Astrocyte (in vitro differentiated cells and primary cell): ENCODE measurements around the gene MAVS. TPM values are rescaled to one million over a fixed set of nuclear protein-coding genes. Genes with fewer than 3 reads are reported as not detected.
"Not testable (repeated sequence)": the region's sequence is repeated elsewhere in the genome, so short reads cannot be mapped to it uniquely, and the experiment has no call there.

Source experiments
- DNase-seq: peaks from one replicate; pipeline ENCODE4 v3.0.0-alpha.2; 2010; ENCODE audit warnings: low read depth
- FAIRE-seq: peaks from 2 replicates; lab custom pipeline; 2011; peaks lifted over from hg19 to GRCh38; lab: Jason Lieb, UNC
- H2AFZ ChIP-seq: 2 replicates; pipeline ENCODE4 v1.6.0; 2012; ENCODE audit warnings: low read depth, low read length, inconsistent platforms
- H3K27ac ChIP-seq: 2 replicates; pipeline ENCODE4 v1.5.1; 2011; ENCODE audit warnings: low read depth, low read length, inconsistent platforms
- H3K27me3 ChIP-seq: 2 replicates; pipeline ENCODE4 v1.6.0; 2011; ENCODE audit warnings: low read length, inconsistent platforms; ENCODE audit not compliant: insufficient read depth
- H3K36me3 ChIP-seq: 2 replicates; pipeline ENCODE4 v1.5.1; 2011; ENCODE audit warnings: low read length, inconsistent platforms; ENCODE audit not compliant: insufficient read depth
- H3K4me1 ChIP-seq: 2 replicates; pipeline ENCODE4 v1.5.1; 2011; ENCODE audit warnings: low read length, inconsistent platforms; ENCODE audit not compliant: insufficient read depth
- H3K4me2 ChIP-seq: 2 replicates; pipeline ENCODE4 v1.6.0; 2012; ENCODE audit warnings: low read length, inconsistent platforms
- H3K4me3 ChIP-seq: 2 replicates; pipeline ENCODE4 v1.5.1; 2011; ENCODE audit warnings: low read depth, mild to moderate bottlenecking, low read length, inconsistent platforms; ENCODE audit not compliant: insufficient read depth
- H3K79me2 ChIP-seq: 2 replicates; pipeline ENCODE4 v1.6.0; 2012; ENCODE audit warnings: mild to moderate bottlenecking, low read length, inconsistent platforms; ENCODE audit not compliant: insufficient read depth
- H3K9ac ChIP-seq: 2 replicates; pipeline ENCODE4 v1.6.0; 2012; ENCODE audit warnings: mild to moderate bottlenecking, low read length, inconsistent platforms
- H3K9me3 ChIP-seq: 2 replicates; pipeline ENCODE4 v1.5.1; 2012; ENCODE audit warnings: low read depth, mild to moderate bottlenecking, low read length, inconsistent platforms; ENCODE audit not compliant: insufficient read depth
- H4K20me1 ChIP-seq: 2 replicates; pipeline ENCODE4 v1.6.0; 2012; ENCODE audit warnings: low read length, inconsistent platforms; ENCODE audit not compliant: insufficient read depth
- H3K27ac Mint-ChIP-seq: one replicate; pipeline ENCODE4 v1.8.0; 2021; ENCODE audit warnings: mild to moderate bottlenecking, mixed read lengths; ENCODE audit not compliant: unreplicated experiment
- H3K27me3 Mint-ChIP-seq: one replicate; pipeline ENCODE4 v1.8.0; 2021; ENCODE audit warnings: low read depth, mixed read lengths; ENCODE audit not compliant: unreplicated experiment
- H3K36me3 Mint-ChIP-seq: one replicate; pipeline ENCODE4 v1.8.0; 2021; ENCODE audit warnings: low read depth, mixed read lengths; ENCODE audit not compliant: unreplicated experiment
- H3K4me1 Mint-ChIP-seq: one replicate; pipeline ENCODE4 v1.8.0; 2021; ENCODE audit warnings: low read depth, mixed read lengths; ENCODE audit not compliant: unreplicated experiment
- H3K4me3 Mint-ChIP-seq: one replicate; pipeline ENCODE4 v1.8.0; 2021; ENCODE audit warnings: mild to moderate bottlenecking, moderate library complexity, mixed read lengths; ENCODE audit not compliant: unreplicated experiment
- H3K9me3 Mint-ChIP-seq: one replicate; pipeline ENCODE4 v1.8.0; 2021; ENCODE audit warnings: mild to moderate bottlenecking, mixed read lengths; ENCODE audit not compliant: unreplicated experiment
- CTCF ChIP-seq: IDR thresholded peaks from 2 replicates; pipeline ENCODE4 v1.5.1; 2011; ENCODE audit warnings: low read depth, mild to moderate bottlenecking, inconsistent platforms, low read length, moderate library complexity; ENCODE audit not compliant: insufficient read depth
- EZH2 ChIP-seq: IDR thresholded peaks from 2 replicates; pipeline ENCODE4 v1.6.1; 2012; ENCODE audit warnings: mild to moderate bottlenecking, low read length, inconsistent platforms; ENCODE audit not compliant: insufficient read depth
- total RNA-seq: library from RNA; stranded (reverse); gene quantifications from 2 replicates; pipeline ENCODE4 v1.2.1, GENCODE V29; 2021

MAVS gene
- total RNA-seq, 1 donor from 2014 or later, result 42.1 TPM

GRCh38 chr20:3876676-3877075 lies 30.0 kb downstream of the MAVS start:
- H3K27me3 ChIP-seq, result no peaks in the 10 kb centered on the region
- H3K27me3 Mint-ChIP-seq, result no peaks in the 10 kb centered on the region
- peaks cover 10% of the 10 kb centered on the region for H3K36me3 ChIP-seq
- no peak overlapping the region for H2AFZ ChIP-seq
- no peaks in the 10 kb centered on the region for H3K9me3 Mint-ChIP-seq
- FAIRE-seq (no peak), DNase-seq (no peak)
- H3K4me3 ChIP-seq, result no peak overlapping the region
- no peak for TF ChIP-seq EZH2
- TF ChIP-seq CTCF, result no peak
- H3K27ac ChIP-seq, result no peak overlapping the region
- no peaks in the 10 kb centered on the region for H3K79me2 ChIP-seq
- no peaks in the 10 kb centered on the region for H3K9me3 ChIP-seq
- H3K36me3 Mint-ChIP-seq, result peaks cover 29% of the 10 kb centered on the region
- no peak overlapping the region for H3K27ac Mint-ChIP-seq
- peaks cover 3% of the 10 kb centered on the region for H3K4me1 ChIP-seq
- peaks cover 27% of the 10 kb centered on the region for H4K20me1 ChIP-seq
- H3K4me3 Mint-ChIP-seq, result no peak overlapping the region
- H3K4me1 Mint-ChIP-seq, result peaks cover 5% of the 10 kb centered on the region
- no peak overlapping the region for H3K9ac ChIP-seq
- H3K4me2 ChIP-seq, result no peak overlapping the region

GRCh38 chr20:3878921-3879274 lies 32.3 kb downstream of the MAVS start:
- not testable (repeated sequence) for H3K27ac Mint-ChIP-seq, H3K4me2 ChIP-seq, H2AFZ ChIP-seq, H3K27me3 Mint-ChIP-seq, DNase-seq, H3K4me3 ChIP-seq, H3K4me1 Mint-ChIP-seq, H3K79me2 ChIP-seq, H3K27ac ChIP-seq, H3K4me3 Mint-ChIP-seq, H3K9ac ChIP-seq, H3K4me1 ChIP-seq, H3K9me3 ChIP-seq, H3K27me3 ChIP-seq, H3K36me3 ChIP-seq, FAIRE-seq, H3K9me3 Mint-ChIP-seq
- peaks cover 23% of the 10 kb centered on the region for H4K20me1 ChIP-seq
- peaks cover 12% of the 10 kb centered on the region for H3K36me3 Mint-ChIP-seq

GRCh38 chr20:3885715-3886114 lies 39.1 kb downstream of the MAVS start:
- TF ChIP-seq EZH2, result no peak
- no peak for TF ChIP-seq CTCF
- H3K4me2 ChIP-seq, result no peak overlapping the region
- no peaks in the 10 kb centered on the region for H3K27me3 ChIP-seq
- no peak overlapping the region for H2AFZ ChIP-seq
- H3K4me1 ChIP-seq, result peaks cover 13% of the 10 kb centered on the region
- no peak overlapping the region for H3K27ac ChIP-seq
- FAIRE-seq, result no peak
- no peak overlapping the region for H3K9ac ChIP-seq
- H3K4me3 ChIP-seq, result no peak overlapping the region
- no peaks in the 10 kb centered on the region for H3K9me3 ChIP-seq
- peaks cover 51% of the 10 kb centered on the region for H3K79me2 ChIP-seq
- Mint-ChIP-seq H3K4me1 (peaks cover 5% of the 10 kb centered on the region), H3K27me3 (no peaks in the 10 kb centered on the region), H3K4me3 (no peak overlapping the region), H3K36me3 (peaks cover 10% of the 10 kb centered on the region), H3K27ac (no peak overlapping the region), H3K9me3 (peaks cover 2% of the 10 kb centered on the region)
- no peak for DNase-seq
- no peaks in the 10 kb centered on the region for H3K36me3 ChIP-seq
- H4K20me1 ChIP-seq, result peaks cover 10% of the 10 kb centered on the region
